Retinal pigment epithelial cell (primary cell): Measurements from ENCODE around the gene CELF2.

Experiments
- DNase-seq: peaks from one replicate; pipeline ENCODE4 v3.0.0-alpha.2; 2010; ENCODE audit warnings: low read depth
- H3K4me3 ChIP-seq: 2 replicates; pipeline ENCODE4 v1.5.1; 2011; ENCODE audit warnings: mild to moderate bottlenecking, low read length, control low read depth, moderate library complexity
- CTCF ChIP-seq: conservative IDR thresholded peaks from 2 replicates; pipeline ENCODE4 v1.5.1; 2011; ENCODE audit warnings: low read depth, low read length, control low read depth, inconsistent platforms

The CELF2 gene

GRCh38 chr10:11234857-11235531 is 217.3 kb downstream of the CELF2 start:
- no peak overlapping the region for H3K4me3 ChIP-seq
- no peak for TF ChIP-seq CTCF
- DNase-seq = peak; percentile 46

DNA sequence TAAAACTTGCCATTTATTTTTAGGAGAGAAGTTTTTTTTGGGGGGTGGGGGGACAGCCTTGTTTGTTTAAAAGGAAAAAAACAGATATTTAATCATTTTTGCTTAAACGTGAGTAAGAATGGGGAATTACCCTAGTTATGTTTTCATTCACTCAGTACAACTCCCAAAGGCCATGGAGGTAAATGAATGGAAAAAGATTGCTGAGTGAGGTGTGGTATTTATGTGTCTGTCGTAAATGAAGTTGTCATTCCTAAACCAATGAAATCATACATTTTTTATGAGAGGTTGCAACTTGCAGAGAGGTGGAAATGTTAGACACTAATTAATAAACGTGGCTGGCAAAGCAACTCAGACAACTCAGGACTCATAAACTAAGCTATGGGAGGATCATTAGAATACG is 218.1 kb downstream of the CELF2 start:
- H3K4me3 ChIP-seq = no peak overlapping the region
- no peak for TF ChIP-seq CTCF

GRCh38 chr10:11236234-11236633 is 218.6 kb downstream of the CELF2 start:
- TF ChIP-seq CTCF = no peak
- no peak overlapping the region for H3K4me3 ChIP-seq
- DNase-seq = no peak

More for the DNA sequence above, 218.1 kb downstream of the CELF2 start:
- DNase-seq = no peak

GRCh38 chr10:11237571-11237970 is 219.9 kb downstream of the CELF2 start:
- DNase-seq = no peak
- no peak for TF ChIP-seq CTCF
- no peak overlapping the region for H3K4me3 ChIP-seq

- no peak for DNase-seq
- no peak overlapping the region for H3K4me3 ChIP-seq
- TF ChIP-seq CTCF = no peak
These were observed 221.2 kb downstream of the CELF2 start for GRCh38 chr10:11238893-11239292.

DNA sequence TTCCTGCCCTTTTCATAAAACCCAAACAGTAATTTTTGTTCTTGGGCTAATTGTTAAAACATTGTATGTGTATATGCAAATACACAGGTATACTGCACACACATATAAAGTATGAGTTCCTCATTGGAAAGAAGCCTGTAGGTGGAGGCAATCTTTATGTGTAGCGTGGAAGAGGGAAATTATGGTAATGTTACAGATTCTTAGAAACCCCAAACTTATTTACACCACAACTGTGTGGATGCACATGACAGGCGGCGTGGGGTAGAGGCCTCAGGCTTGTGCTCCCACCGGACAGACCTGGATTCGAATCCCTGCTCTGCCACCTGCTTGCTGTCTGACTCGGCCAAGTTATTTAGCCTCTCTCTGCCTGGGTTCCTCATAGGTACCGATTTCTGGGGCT is 223.0 kb downstream of the CELF2 start:
- TF ChIP-seq CTCF = no peak
- no peak for DNase-seq
- H3K4me3 ChIP-seq = no peak overlapping the region

DNA sequence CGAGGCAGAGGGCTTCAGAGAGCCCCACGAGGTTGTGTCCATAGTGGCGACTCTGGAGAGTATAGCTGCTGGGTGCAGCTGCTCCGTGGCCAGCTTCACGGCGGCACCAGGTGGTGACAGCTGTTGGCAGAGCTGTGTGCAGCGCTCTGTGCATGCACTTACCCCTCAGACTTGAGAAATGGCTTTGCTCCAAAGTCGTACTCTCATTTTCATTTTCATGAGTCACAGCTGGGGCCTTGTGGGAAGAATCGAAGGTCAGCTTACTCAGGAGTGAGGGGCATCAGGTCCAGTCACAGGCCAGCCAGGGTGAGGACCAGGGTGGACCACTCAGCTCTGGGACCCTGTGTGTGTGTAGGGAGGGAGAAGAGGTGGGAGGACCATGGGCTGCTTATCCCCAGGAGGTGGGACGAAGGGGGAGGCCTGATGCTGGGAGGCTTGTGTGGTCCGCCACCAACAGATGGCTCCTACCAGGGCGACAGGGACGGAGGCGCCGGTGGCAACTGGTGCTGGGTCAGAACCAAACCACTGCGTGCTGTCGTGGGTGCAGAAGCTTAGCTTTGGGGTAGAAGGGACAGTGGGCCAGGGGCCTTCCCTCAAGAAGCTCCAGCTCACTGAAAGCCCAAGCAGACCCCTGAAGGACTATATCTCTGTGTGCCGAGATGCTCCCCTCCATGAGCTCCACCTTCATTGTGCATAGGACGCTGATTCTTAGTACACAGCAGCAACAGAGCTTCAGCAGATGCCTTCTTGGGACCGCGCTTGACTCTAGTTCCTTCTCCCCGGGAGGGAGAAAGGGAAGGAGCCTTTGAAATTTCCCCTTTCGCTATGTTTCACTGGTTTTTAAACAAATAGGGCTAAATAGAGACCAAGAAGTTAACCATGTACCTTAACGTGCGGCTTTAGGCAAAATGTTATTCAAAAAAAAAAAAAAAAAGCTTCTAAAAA is 225.0 kb downstream of the CELF2 start:
- no peak for TF ChIP-seq CTCF
- H3K4me3 ChIP-seq = no peak overlapping the region
- DNase-seq = no peak
